Transverse colon (tissue), 4 donors: Measurements from ENCODE around the gene NUDC. TPM values are rescaled to one million over a fixed set of nuclear protein-coding genes. Genes with fewer than 3 reads are reported as not detected.
A peak's percentile ranks its signal among the peaks of the same experiment; 100 is the strongest.
"Not testable (repeated sequence)": the region's sequence is repeated elsewhere in the genome, so short reads cannot be mapped to it uniquely, and the experiment has no call there.

Experiments used
- DNase-seq: peaks from one replicate; pipeline ENCODE4 v3.0.0-alpha.2; 2019
- H3K27ac ChIP-seq, 4 donors: fragments of 200-600 bp; sonication (generic); 2 replicates each; pipeline ENCODE4 v1.5.1; 2016 to 2018; ENCODE audit warnings: inconsistent platforms in 4 of 4
- H3K27me3 ChIP-seq: fragments of 200-600 bp; sonication (generic); 2 replicates; pipeline ENCODE4 v1.5.1; 2017; ENCODE audit warnings: inconsistent platforms
- H3K36me3 ChIP-seq, 4 donors: fragments of 200-600 bp; sonication (generic); 2 replicates each; pipeline ENCODE4 v1.5.1; 2017 to 2019; ENCODE audit warnings: inconsistent platforms in 4 of 4
- H3K4me1 ChIP-seq, 4 donors: fragments of 200-600 bp; sonication (generic); 2 replicates each; pipeline ENCODE4 v1.5.1; 2017 to 2020; ENCODE audit warnings: inconsistent platforms in 4 of 4
- H3K4me3 ChIP-seq, 4 donors: fragments of 200-600 bp; sonication (generic); 1 replicate in 1 of 4; 2 replicates in 3 of 4; pipeline versions ENCODE4 v1.5.1 to v1.6.1; 2017 to 2019; ENCODE audit warnings: inconsistent platforms in 4 of 4
- H3K9me3 ChIP-seq, 2 donors: fragments of 200-600 bp; sonication (generic); 2 replicates each; pipeline ENCODE4 v1.5.1; 2017 to 2019; ENCODE audit warnings: inconsistent platforms in 2 of 2
- EP300 ChIP-seq: sonication (generic); formaldehyde crosslinking; IDR thresholded peaks from one replicate; pipeline ENCODE4 v1.6.1; 2017; ENCODE audit warnings: antibody characterized with exemption, low read depth
- POLR2A ChIP-seq: fragments of 450-650 bp; IDR thresholded peaks from one replicate; pipeline ENCODE4 v1.6.1; 2016; ENCODE audit warnings: antibody characterized with exemption, mild to moderate bottlenecking, moderate library complexity
- POLR2AphosphoS5 ChIP-seq, 3 donors: sonication (generic); formaldehyde crosslinking; IDR thresholded peaks; one replicate each; pipeline ENCODE4 v1.6.1; 2016; ENCODE audit warnings: antibody characterized with exemption in 3 of 3
- WGBS, 2 donors: methylation state at CpG; one replicate each; pipeline ENCODE4 v1.1.5; 2018; ENCODE audit warnings: low coverage in 1 of 2; 5-methylcytosine and 5-hydroxymethylcytosine counted together
- in situ Hi-C, 4 donors: fragments of 200-750 bp; cut with MboI; loops; one replicate each; pipeline versions ENCODE4 v1.15.0 to v1.15.1; 2017; ENCODE audit warnings: low sequenced_read_pairs in 3 of 4, low pct_ligation_motif_present in 1 of 4, low pct_unique_long_range_greater_than_20kb in 1 of 4
- intact Hi-C: fragments of 100-400 bp; cut with DNase I; formaldehyde crosslinking; loops from one replicate; pipeline ENCODE4 v1.15.1; 2023; ENCODE audit warnings: low total_unique reads
- total RNA-seq, 4 donors: library from RNA; depleted of rRNA; stranded (reverse); fragments of >200 nt; gene quantifications; one replicate each; pipeline ENCODE4 v1.1.0, GENCODE V29; 2016
- TF ChIP-seq, protein P1 (sequence below), 5 experiments: fragments of 200-600 bp in 3 of 5; fragments of 450-650 bp in 2 of 5; sonication (generic) in 3 of 5; IDR thresholded peaks; 1 replicate in 2 of 5; 2 replicates in 3 of 5; pipeline ENCODE4 v1.5.1; 2016 to 2017; ENCODE audit warnings: antibody characterized with exemption in 5 of 5, inconsistent platforms in 3 of 5, mild to moderate bottlenecking in 2 of 5, moderate library complexity in 1 of 5

Gene NUDC
- 10 to 100 TPM; 10.8 to 39.9 (median 27.6) TPM for total RNA-seq

DNA sequence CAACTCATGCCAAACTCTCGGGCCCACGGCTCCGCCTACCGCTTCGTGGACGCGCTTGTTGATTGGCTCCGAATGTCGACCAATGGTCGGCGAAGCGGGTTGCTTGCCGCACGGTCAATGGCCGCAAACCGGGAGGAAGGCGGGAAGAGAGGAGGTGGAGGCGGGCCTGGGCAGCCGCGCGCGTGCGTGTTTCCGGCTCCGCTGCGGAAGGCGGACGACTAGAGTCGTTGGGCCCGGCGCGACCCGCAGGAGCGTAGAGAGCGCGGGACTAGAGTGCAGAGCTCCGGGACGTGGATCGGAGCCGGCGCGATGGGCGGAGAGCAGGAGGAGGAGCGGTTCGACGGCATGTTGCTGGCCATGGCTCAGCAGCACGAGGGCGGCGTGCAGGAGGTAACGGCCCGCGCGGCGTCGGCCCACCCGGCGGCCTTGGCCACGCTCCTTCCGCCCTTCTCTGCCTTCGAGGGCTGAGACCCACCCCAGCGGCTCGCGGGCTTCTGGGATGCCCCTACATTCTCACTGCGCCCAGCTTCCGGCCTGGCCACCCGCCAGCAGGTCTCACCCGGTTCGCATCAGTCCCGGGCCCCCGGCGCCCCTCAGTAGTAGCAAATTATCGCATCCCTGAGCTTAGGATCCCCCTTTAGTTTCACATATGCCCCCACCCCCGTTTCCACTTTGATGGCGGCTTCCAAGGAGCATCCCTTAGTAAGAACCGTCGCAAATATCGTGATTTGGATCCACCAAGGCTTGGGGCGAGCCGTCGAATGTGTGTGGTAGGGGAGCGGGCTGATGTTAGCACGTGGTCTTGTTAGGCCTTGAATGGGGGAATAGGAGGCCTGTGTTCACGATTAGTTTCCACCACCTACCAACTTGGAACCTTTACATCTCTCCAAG is at the start of gene NUDC:
NUDC (plus strand) TSS at position 204 of the 891 bp plus-strand sequence; CDS start at position 310, 106 bp downstream.
- intact Hi-C loops: no loop called here
- WGBS, 2 donors: 1% methylated on average over 69 of the region's 83 CpGs; no CpG with 5 or more reads in 1 of the 2 donors
- Histone ChIP-seq H3K4me3 (peak within 1 kb of the TSS; percentile 74 to 98 (median 78)), H3K9me3 (no peaks in the 10 kb centered on the region), H3K36me3 (peaks cover 0 to 19% (median 8%) of the 10 kb centered on the region in 4 donors), H3K27ac (peak within 1 kb of the TSS; percentile 85 to 94 (median 92)), H3K27me3 (no peaks in the 10 kb centered on the region), H3K4me1 (peaks cover 8 to 23% (median 20%) of the 10 kb centered on the region in 4 donors)
- peak; percentile 97 for DNase-seq
- TF ChIP-seq POLR2AphosphoS5 (IDR thresholded peaks at IDR 0.05) (peak; percentile 94 to 98 (median 97)), POLR2A (peak; percentile 86), EP300 (no peak)
- TF ChIP-seq, protein P1, sequence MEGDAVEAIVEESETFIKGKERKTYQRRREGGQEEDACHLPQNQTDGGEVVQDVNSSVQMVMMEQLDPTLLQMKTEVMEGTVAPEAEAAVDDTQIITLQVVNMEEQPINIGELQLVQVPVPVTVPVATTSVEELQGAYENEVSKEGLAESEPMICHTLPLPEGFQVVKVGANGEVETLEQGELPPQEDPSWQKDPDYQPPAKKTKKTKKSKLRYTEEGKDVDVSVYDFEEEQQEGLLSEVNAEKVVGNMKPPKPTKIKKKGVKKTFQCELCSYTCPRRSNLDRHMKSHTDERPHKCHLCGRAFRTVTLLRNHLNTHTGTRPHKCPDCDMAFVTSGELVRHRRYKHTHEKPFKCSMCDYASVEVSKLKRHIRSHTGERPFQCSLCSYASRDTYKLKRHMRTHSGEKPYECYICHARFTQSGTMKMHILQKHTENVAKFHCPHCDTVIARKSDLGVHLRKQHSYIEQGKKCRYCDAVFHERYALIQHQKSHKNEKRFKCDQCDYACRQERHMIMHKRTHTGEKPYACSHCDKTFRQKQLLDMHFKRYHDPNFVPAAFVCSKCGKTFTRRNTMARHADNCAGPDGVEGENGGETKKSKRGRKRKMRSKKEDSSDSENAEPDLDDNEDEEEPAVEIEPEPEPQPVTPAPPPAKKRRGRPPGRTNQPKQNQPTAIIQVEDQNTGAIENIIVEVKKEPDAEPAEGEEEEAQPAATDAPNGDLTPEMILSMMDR (IDR thresholded peaks at IDR 0.05): peak in 1 of 5 experiments; percentile 35
- in situ Hi-C loops: no loop called here

DNA sequence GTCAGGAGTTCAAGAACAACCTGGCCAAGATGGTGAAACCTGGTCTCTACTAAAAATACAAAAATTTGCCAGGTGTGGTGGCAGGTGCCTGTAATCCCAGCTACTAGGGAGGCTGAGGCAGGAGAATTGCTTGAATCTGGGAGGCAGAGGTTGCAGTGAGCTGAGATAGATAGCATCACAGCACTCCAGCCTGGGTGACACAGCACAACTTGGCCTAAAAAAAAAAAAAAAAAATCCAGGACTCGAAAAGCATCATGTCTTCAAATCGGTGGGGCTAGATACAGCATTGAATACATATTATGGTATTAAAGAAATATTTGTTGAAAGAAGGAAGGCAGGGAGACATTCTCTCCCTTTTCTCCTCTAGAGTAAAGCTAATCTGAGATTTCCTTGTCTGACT is 48.4 kb upstream of the NUDC start:
- H3K27me3 ChIP-seq, H3K4me1 ChIP-seq, in situ Hi-C loops, H3K36me3 ChIP-seq, H3K27ac ChIP-seq, H3K4me3 ChIP-seq, DNase-seq, H3K9me3 ChIP-seq: not testable (repeated sequence)
- intact Hi-C loops: loop anchor here (10.0 kb wide), 1 partner anchor 268 kb away; no protein-coding TSS in a partner anchor
- 68 to 78% methylated on average over 2 of the region's 2 CpGs for WGBS, 2 donors

DNA sequence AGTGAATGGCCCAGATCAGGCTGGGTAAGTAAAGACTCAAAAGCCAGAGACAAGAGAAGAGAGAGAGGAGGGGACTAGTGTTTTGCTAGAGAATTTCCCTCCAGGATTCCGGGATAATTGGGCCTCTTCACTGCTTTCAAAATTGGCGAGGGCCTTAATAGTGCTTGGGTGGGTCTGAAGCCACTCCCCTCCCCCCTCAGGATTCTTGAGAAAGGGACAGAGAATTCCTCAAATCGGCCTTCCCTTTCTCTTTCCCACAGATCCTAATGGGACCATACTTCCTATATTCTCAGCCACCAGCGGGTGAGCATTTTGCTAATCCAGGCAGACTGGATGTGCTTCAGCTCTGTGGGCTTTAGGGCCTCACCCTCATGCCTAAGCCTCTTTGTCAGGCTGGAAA is 46.6 kb upstream of the NUDC start:
- H3K27ac ChIP-seq: no peak overlapping the region
- no peak overlapping the region for H3K4me3 ChIP-seq
- WGBS, 2 donors: 82 to 100% methylated on average over 2 to 4 of the region's 4 CpGs
- no peak for DNase-seq
- intact Hi-C loops: loop anchor here (2.0 to 10.0 kb wide), 2 partner anchors 20 to 270 kb away; no protein-coding TSS in a partner anchor
- no peaks in the 10 kb centered on the region for H3K27me3 ChIP-seq
- peaks cover 0 to 4% (median 0%) of the 10 kb centered on the region in 4 donors for H3K36me3 ChIP-seq
- in situ Hi-C loops: loop anchor here in 1 of 4 donors (25.0 kb wide), 1 partner anchor 288 kb away; no protein-coding TSS in a partner anchor
- H3K9me3 ChIP-seq: no peaks in the 10 kb centered on the region
- H3K4me1 ChIP-seq: peaks cover 0 to 20% (median 6%) of the 10 kb centered on the region in 4 donors
- no peak for TF ChIP-seq POLR2A
- no peak for TF ChIP-seq EP300
- TF ChIP-seq POLR2AphosphoS5 (IDR thresholded peaks at IDR 0.05): no peak
- TF ChIP-seq, protein P1 (IDR thresholded peaks at IDR 0.05): no peak

DNA sequence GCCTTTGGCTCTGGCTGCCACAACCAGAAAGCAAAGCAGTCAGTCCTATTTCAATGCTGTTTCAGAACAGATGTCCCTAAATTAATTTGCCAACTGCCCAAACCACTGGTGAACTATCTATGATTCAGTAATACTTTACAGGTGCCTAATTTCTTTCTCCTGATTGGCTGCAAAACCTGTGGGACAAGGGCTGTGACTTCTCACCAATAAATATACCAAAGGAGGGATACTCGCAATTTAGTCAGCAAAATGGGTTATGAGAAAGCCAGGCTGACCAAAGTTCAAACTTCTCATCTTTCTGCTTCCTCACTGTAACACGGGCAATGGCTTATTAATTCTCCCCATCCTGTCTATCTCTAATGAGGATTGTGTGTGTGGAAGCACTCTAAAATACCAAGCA is 44.2 kb upstream of the NUDC start:
- no peak for DNase-seq
- H3K27me3 ChIP-seq: no peaks in the 10 kb centered on the region
- peak overlapping the region in 2 of 4 donors; percentile 43 to 65 for H3K27ac ChIP-seq
- intact Hi-C loops (loop anchor here (10.0 kb wide), 1 partner anchor 273 kb away; no protein-coding TSS in a partner anchor), in situ Hi-C loops (loop anchor here in 1 of 4 donors (25.0 kb wide), 1 partner anchor 290 kb away; no protein-coding TSS in a partner anchor)
- H3K4me3 ChIP-seq: no peak overlapping the region
- TF ChIP-seq EP300 (no peak), POLR2A (no peak), POLR2AphosphoS5 (IDR thresholded peaks at IDR 0.05) (no peak)
- TF ChIP-seq, protein P1 (IDR thresholded peaks at IDR 0.05): no peak
- 55 to 61% methylated on average over 2 of the region's 2 CpGs for WGBS, 2 donors
- no peaks in the 10 kb centered on the region for H3K9me3 ChIP-seq
- H3K36me3 ChIP-seq: peaks cover 0 to 13% (median 2%) of the 10 kb centered on the region in 4 donors
- peaks cover 0 to 20% (median 6%) of the 10 kb centered on the region in 4 donors for H3K4me1 ChIP-seq
